HEK293 (cell line): ENCODE measurements around the gene SHISA5.

Experiments
- GLI4 ChIP-seq: fragments of 450-650 bp; formaldehyde crosslinking; IDR thresholded peaks from 2 replicates; pipeline ENCODE4 v1.5.1; 2016; ENCODE audit warnings: missing biosample characterization, missing genetic modification characterization
- ZBTB20 ChIP-seq: fragments of 450-650 bp; formaldehyde crosslinking; IDR thresholded peaks from 2 replicates; pipeline ENCODE4 v1.5.1; 2016; ENCODE audit warnings: missing biosample characterization, missing genetic modification characterization
- ZNF266 ChIP-seq: fragments of 450-650 bp; formaldehyde crosslinking; IDR thresholded peaks from 2 replicates; pipeline ENCODE4 v1.5.1; 2016; ENCODE audit warnings: missing biosample characterization, missing genetic modification characterization, low read depth
- ZNF621 ChIP-seq: fragments of 450-650 bp; formaldehyde crosslinking; IDR thresholded peaks from 2 replicates; pipeline ENCODE4 v1.5.1; 2017; ENCODE audit warnings: missing biosample characterization, missing genetic modification characterization
- TF ChIP-seq, protein P1 (sequence below): sonication (generic); formaldehyde crosslinking; IDR thresholded peaks from 2 replicates; pipeline ENCODE4 v1.8.1; 2022; ENCODE audit warnings: mild to moderate bottlenecking, moderate library complexity, missing genetic modification reagents
- TF ChIP-seq, protein P2 (sequence below): fragments of 450-650 bp; formaldehyde crosslinking; IDR thresholded peaks from 2 replicates; pipeline ENCODE4 v1.5.1; 2017; ENCODE audit warnings: missing biosample characterization, missing genetic modification characterization
- TF ChIP-seq, protein P3 (sequence below): fragments of 450-650 bp; formaldehyde crosslinking; IDR thresholded peaks from 2 replicates; pipeline ENCODE4 v1.5.1; 2016; ENCODE audit warnings: missing biosample characterization, missing genetic modification characterization
- TF ChIP-seq, protein P4 (sequence below): fragments of 450-650 bp; formaldehyde crosslinking; IDR thresholded peaks from 2 replicates; pipeline ENCODE4 v1.5.1; 2016; ENCODE audit warnings: missing biosample characterization, missing genetic modification characterization

DNA sequence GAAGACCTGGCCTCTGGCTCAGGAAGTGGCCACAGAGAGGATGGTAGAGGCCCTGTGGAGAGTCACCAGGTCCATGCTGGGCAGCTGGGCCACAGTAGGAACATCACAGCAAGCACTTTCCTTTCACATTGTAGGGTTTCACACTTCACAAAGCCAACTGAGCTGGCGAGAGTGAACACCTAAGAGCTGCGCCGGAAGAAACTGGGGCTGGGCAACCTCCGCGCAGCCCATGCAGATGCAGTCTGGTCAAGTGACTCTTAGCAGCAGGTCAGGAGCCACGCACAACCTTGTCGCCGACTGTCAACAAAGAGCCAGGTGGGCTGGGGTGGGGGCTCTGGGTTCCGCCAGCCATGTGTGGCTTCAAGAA lies 15.3 kb upstream of the SHISA5 start:
- TF ChIP-seq, protein P1, sequence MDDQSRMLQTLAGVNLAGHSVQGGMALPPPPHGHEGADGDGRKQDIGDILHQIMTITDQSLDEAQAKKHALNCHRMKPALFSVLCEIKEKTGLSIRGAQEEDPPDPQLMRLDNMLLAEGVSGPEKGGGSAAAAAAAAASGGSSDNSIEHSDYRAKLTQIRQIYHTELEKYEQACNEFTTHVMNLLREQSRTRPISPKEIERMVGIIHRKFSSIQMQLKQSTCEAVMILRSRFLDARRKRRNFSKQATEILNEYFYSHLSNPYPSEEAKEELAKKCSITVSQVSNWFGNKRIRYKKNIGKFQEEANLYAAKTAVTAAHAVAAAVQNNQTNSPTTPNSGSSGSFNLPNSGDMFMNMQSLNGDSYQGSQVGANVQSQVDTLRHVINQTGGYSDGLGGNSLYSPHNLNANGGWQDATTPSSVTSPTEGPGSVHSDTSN (CRISPR knock-in tag): no peak
- no peak for TF ChIP-seq GLI4
- TF ChIP-seq, protein P2, sequence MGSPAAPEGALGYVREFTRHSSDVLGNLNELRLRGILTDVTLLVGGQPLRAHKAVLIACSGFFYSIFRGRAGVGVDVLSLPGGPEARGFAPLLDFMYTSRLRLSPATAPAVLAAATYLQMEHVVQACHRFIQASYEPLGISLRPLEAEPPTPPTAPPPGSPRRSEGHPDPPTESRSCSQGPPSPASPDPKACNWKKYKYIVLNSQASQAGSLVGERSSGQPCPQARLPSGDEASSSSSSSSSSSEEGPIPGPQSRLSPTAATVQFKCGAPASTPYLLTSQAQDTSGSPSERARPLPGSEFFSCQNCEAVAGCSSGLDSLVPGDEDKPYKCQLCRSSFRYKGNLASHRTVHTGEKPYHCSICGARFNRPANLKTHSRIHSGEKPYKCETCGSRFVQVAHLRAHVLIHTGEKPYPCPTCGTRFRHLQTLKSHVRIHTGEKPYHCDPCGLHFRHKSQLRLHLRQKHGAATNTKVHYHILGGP (tag by site-specific recombination): no peak
- no peak for TF ChIP-seq ZNF266 (tag by site-specific recombination)
- TF ChIP-seq, protein P3, sequence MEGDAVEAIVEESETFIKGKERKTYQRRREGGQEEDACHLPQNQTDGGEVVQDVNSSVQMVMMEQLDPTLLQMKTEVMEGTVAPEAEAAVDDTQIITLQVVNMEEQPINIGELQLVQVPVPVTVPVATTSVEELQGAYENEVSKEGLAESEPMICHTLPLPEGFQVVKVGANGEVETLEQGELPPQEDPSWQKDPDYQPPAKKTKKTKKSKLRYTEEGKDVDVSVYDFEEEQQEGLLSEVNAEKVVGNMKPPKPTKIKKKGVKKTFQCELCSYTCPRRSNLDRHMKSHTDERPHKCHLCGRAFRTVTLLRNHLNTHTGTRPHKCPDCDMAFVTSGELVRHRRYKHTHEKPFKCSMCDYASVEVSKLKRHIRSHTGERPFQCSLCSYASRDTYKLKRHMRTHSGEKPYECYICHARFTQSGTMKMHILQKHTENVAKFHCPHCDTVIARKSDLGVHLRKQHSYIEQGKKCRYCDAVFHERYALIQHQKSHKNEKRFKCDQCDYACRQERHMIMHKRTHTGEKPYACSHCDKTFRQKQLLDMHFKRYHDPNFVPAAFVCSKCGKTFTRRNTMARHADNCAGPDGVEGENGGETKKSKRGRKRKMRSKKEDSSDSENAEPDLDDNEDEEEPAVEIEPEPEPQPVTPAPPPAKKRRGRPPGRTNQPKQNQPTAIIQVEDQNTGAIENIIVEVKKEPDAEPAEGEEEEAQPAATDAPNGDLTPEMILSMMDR (tag by site-specific recombination): no peak
- no peak for TF ChIP-seq ZNF621 (tag by site-specific recombination)
- TF ChIP-seq, protein P4, sequence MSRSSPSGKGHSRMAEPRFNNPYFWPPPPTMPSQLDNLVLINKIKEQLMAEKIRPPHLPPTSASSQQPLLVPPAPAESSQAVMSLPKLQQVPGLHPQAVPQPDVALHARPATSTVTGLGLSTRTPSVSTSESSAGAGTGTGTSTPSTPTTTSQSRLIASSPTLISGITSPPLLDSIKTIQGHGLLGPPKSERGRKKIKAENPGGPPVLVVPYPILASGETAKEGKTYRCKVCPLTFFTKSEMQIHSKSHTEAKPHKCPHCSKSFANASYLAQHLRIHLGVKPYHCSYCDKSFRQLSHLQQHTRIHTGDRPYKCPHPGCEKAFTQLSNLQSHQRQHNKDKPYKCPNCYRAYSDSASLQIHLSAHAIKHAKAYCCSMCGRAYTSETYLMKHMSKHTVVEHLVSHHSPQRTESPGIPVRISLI (tag by site-specific recombination): no peak
- no peak for TF ChIP-seq ZBTB20
